Motor neuron (in vitro differentiated cells): ENCODE measurements around the gene FYN. TPM values are rescaled to one million over a fixed set of nuclear protein-coding genes. Genes with fewer than 3 reads are reported as not detected.

Experiments
- ATAC-seq, 8 experiments: fragments of 200-7000 bp; cut with Tn5 transposase; replicated peaks in 6 of 8; 2 replicates each; pipeline ENCODE4 v1.8.0; 2021; ENCODE audit warnings: mild to moderate bottlenecking in 8 of 8, moderate library complexity in 8 of 8
- H3K27ac ChIP-seq, 2 donors: fragments of 250-450 bp; sonication (Bioruptor Pico); 2 replicates each; pipeline ENCODE4 v1.9.0; 2021; ENCODE audit warnings: antibody characterized with exemption in 2 of 2, mild to moderate bottlenecking in 2 of 2, moderate library complexity in 1 of 2
- H3K4me1 ChIP-seq, 2 donors: fragments of 250-450 bp; sonication (Bioruptor Pico); replicated peaks in 1 of 2; 2 replicates each; pipeline ENCODE4 v1.6.1; 2021; ENCODE audit warnings: antibody characterized with exemption in 2 of 2, mild to moderate bottlenecking in 2 of 2, moderate library complexity in 1 of 2
- H3K4me3 ChIP-seq, 5 donors: fragments of 250-450 bp; sonication (Bioruptor Pico); 2 replicates each; pipeline ENCODE4 v1.9.0; 2021; ENCODE audit warnings: antibody characterized with exemption in 5 of 5, mild to moderate bottlenecking in 5 of 5, moderate library complexity in 4 of 5
- WGBS, 10 experiments: fragments of 450-650 bp; shearing (Covaris generic); methylation state at CpG; one replicate each; pipeline ENCODE4 v1.0.0; 2022; 5-methylcytosine and 5-hydroxymethylcytosine counted together
- in situ Hi-C, 9 experiments: fragments of 400-800 bp; cut with MboI; loops; one replicate each; pipeline ENCODE4 v1.15.0; 2021; ENCODE audit warnings: low sequenced_read_pairs in 9 of 9, low pct_unique_long_range_greater_than_20kb in 2 of 9; ENCODE audit not compliant: unreplicated experiment in 9 of 9
- total RNA-seq, 8 experiments: library from RNA; unstranded; fragments of 300-600 nt; gene quantifications; 2 replicates each; pipeline versions ENCODE4 v1.2.3 to v1.2.4, GENCODE V29; 2022

The FYN gene
- total RNA-seq, 8 experiments from 2014 or later: 4.9 to 237 (median 111) TPM

DNA sequence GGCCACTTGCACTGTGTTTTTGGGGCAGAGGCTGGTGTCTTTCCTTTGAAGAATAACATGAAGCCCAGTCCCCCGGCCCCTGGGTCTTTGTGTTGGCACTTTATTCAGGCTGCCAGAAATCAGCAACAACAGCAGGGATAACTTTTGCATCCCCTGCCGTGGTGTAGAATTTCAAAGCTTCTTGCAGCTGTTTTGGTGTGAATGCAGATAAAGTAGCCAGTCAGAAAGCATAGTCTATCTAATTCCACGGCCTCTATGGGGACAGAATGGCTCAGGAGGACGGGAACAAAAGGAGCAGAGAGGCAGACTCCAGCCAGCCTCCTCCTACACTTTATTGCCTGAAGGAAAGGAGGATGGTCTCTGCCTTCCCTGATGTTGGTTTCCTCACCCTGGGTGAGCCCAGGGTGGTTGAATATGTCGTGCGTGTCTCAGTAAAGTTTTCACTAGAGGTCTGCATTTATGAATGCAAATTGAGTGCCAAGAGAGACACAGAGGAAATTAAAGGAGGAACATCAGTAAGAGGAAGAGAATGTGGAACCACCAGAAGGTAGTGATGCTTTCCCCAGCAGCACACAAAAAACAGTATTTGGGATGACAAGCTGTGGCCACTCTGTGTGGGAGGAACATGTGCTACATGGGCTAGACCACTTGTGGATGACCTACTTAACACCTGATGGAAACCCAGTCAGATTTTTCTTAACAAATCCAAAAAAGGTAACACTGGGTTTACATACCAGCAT is 141.6 kb downstream of the FYN start:
- ATAC-seq: peak in 7 of 8 experiments; percentile 24 to 75 (median 63)
- Histone ChIP-seq H3K4me3 (no peak overlapping the region), H3K27ac (peak overlapping the region in 1 of 2 donors; percentile 53), H3K4me1 (peaks cover 25 to 44% of the 10 kb centered on the region in 2 donors)
- in situ Hi-C loops: no loop called here
- 0 to 50% (median 13%) methylated on average over 2 to 4 of the region's 6 CpGs; no CpG with 5 or more reads in 4 of the 10 experiments for WGBS, 10 experiments

DNA sequence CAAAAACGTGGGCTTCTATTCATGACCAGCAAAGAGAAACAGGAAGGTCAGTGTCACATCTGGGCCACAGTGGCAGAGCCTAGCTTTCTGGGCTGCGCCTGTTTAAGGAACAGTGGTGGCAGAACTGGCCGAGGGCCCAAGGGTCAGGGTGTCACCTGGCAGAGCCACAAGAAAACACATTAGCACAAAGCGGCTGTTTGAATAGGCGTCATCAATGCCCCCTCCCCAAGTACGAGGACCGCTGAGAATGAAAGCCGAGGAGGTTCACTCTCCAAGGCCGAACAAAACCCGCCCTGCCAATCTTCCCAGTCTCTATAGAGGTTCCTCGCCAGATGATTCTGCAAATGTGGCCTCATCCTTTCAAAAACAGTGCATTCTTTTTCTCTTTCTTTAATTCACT is 142.4 kb downstream of the FYN start:
- ATAC-seq: peak in 5 of 8 experiments; percentile 56 to 70 (median 67)

DNA sequence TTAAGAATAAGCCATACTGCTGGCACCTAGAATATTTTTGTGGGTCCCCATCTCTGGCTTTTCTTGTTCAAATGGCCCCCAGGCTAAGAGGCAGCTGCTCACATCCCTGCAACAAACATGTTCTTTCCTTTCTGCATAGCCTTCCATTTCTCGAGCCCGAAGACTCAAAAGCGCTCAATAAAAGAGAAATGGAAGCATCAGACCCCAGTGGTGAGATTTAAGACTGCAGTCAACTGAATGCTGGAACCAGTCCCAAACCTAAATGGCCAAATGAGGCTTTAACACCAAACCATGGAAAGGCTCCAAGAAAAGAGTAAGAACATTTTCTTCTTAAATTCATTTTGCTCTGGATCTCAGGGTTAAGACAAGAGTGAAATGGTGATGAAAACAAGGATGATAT is 145.4 kb downstream of the FYN start:
- no peak for ATAC-seq
- in situ Hi-C loops: no loop called here
- WGBS, 10 experiments: 79 to 100% (median 93%) methylated on average over 2 to 3 of the region's 3 CpGs; no CpG with 5 or more reads in 2 of the 10 experiments
- H3K4me1 ChIP-seq: peaks cover 10 to 26% of the 10 kb centered on the region in 2 donors
- H3K27ac ChIP-seq: no peak overlapping the region
- no peak overlapping the region for H3K4me3 ChIP-seq

More for the DNA sequence above, 142.4 kb downstream of the FYN start:
- in situ Hi-C loops: no loop called here
- no peak overlapping the region for H3K4me3 ChIP-seq
- H3K27ac ChIP-seq: peak overlapping the region in 1 of 2 donors; percentile 53
- peaks cover 22 to 36% of the 10 kb centered on the region in 2 donors for H3K4me1 ChIP-seq
- WGBS, 10 experiments: 11 to 88% (median 30%) methylated on average over 3 to 10 of the region's 11 CpGs; no CpG with 5 or more reads in 1 of the 10 experiments

DNA sequence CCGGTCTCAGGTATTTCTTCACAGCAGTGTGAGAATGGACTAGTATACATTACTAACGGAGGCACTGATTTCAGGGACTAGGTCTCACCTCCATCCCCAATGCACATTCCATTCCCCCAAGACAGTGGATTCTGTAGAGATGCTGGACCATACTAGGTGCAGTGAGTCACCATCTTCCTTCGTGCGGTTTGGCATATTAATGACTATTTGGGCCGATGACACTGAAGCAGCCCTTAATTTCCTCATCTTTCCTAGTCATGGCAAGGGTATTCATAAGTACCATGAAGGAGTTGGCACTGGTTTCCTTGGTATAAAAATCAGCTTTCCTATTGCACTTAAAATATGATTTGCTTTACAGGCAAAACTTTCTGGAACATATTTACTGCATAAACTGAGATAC is 146.2 kb downstream of the FYN start:
- H3K27ac ChIP-seq: no peak overlapping the region
- in situ Hi-C loops: no loop called here

DNA sequence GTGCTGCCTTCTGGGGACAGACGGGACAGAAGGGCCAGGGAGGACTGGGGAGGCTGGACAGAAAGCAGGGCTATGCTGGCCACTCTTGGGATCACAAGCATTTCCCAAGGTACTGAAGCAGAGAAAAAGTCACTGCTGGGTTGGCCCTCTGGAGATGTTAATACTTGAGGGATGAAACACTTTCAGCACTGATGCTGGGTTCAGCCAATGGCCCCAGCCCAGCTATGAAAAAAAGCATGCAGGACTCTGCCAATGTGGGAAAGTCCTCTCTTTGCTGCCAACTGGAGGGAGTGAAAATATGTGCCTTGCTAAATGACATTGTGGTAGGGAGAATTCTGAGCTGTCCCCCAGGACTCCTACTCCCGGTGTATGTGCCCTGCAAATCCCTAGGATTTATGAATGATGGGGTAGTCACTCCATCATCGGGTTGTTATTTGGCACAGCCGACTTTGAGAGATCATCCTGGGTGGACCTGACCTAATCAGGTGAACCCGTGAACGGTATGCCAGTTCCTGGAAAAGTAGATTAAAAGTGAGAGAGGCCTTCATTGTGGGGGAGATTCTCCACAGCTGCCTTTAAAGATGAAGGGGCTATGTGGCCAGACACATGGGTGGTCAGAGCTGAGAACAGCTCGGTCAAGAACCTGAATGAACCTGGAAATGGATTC is 147.7 kb downstream of the FYN start:
- peak in 2 of 8 experiments; percentile 19 to 44 for ATAC-seq
- H3K27ac ChIP-seq: no peak overlapping the region
- WGBS, 10 experiments: 0 to 100% (median 76%) methylated on average over 1 to 6 of the region's 7 CpGs; no CpG with 5 or more reads in 4 of the 10 experiments
- in situ Hi-C loops: no loop called here
- H3K4me1 ChIP-seq: peaks cover under 1 to 8% of the 10 kb centered on the region in 2 donors
- H3K4me3 ChIP-seq: no peak overlapping the region

More for the DNA sequence above, 146.2 kb downstream of the FYN start:
- no peak for ATAC-seq
- Histone ChIP-seq H3K4me1 (peaks cover 10 to 23% of the 10 kb centered on the region in 2 donors), H3K4me3 (no peak overlapping the region)
- WGBS, 10 experiments: 50 to 100% (median 97%) methylated on average over 1 to 5 of the region's 5 CpGs; no CpG with 5 or more reads in 4 of the 10 experiments

DNA sequence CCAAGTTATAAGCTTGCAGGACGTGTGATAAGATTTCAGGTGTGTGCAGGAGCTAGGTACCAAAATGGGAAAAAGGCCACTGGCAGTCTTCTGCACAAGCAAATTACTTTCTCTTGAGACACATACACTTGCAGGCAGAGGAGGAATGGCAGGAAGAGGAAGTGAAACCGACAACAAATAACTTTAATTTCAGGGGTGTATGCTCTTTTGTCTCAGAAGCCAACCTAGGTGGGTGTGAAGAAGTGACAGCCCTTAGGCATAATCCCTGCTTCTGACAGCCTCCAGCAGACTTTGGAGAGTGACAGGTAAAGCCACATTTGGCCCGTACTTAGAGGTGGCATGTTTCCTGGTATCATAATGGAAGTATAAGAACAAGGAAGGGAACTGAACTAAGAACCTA is 148.7 kb downstream of the FYN start:
- in situ Hi-C loops: loop anchor here in 7 of 9 experiments (25.0 kb wide), 3 partner anchors 263 to 313 kb away; no protein-coding TSS in a partner anchor
- H3K27ac ChIP-seq: no peak overlapping the region
- no peak overlapping the region for H3K4me3 ChIP-seq

DNA sequence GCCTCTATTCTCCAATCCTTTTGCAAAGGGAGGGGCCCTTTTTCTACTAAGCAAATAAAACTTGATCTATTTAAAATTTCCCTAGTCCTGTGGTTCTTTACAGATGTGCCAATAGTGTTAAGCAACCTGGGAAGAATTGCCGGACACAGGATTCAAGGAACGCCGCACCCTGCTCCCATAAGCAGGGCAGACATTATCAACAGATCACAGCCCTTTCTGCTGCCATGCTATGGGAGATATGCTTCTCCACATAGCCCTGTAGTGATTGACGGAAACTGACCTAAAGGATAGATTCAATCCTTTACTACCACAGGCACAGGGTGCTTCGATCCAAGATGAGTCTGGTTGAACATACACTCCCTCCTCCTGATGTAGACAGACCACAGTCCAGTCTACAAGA is 149.2 kb downstream of the FYN start:
- Histone ChIP-seq H3K4me1 (peaks cover 0 to 5% of the 10 kb centered on the region in 2 donors), H3K27ac (no peak overlapping the region), H3K4me3 (no peak overlapping the region)
- 58 to 100% (median 94%) methylated on average over 1 to 4 of the region's 5 CpGs; no CpG with 5 or more reads in 3 of the 10 experiments for WGBS, 10 experiments
- in situ Hi-C loops: loop anchor here in 7 of 9 experiments (25.0 kb wide), 3 partner anchors 263 to 313 kb away; no protein-coding TSS in a partner anchor
- peak in 1 of 8 experiments; percentile 18 for ATAC-seq

More for the DNA sequence above, 148.7 kb downstream of the FYN start:
- ATAC-seq: no peak
- peaks cover 0 to 5% of the 10 kb centered on the region in 2 donors for H3K4me1 ChIP-seq
- 33 to 90% (median 83%) methylated on average over 1 to 3 of the region's 3 CpGs; no CpG with 5 or more reads in 4 of the 10 experiments for WGBS, 10 experiments

DNA sequence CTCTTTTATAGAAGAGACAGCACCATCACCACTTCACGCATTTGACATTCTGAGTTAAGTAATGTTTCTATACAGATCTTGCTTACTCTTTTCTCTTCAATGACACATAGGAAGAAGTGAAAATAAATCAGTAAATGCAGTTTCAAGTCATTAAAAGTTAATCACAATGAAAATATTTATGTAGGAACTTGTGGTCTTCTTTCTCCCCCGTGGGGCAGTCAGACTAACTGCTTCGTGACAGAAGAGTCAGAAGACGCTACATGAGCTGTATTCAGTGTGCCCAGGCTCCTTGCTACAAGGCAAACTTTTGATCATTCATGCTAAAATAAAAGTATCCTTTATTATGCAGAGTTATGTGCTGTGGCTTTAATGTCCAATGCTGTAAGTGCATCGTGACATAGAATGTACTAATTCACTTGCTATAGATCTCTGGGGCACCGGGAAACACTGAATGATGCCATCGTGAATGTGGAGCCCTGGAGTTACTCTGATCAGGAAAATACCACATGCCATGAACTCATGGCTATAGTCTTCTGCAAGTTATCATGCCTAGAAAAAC is 149.8 kb downstream of the FYN start:
- peak in 2 of 8 experiments; percentile 25 to 34 for ATAC-seq
- in situ Hi-C loops: loop anchor here in 7 of 9 experiments (25.0 kb wide), 3 partner anchors 264 to 314 kb away; no protein-coding TSS in a partner anchor
- H3K4me1 ChIP-seq: peaks cover 0 to 5% of the 10 kb centered on the region in 2 donors
- no peak overlapping the region for H3K4me3 ChIP-seq
- WGBS, 10 experiments: 57 to 100% (median 81%) methylated on average over 2 to 7 of the region's 7 CpGs
- no peak overlapping the region for H3K27ac ChIP-seq

DNA sequence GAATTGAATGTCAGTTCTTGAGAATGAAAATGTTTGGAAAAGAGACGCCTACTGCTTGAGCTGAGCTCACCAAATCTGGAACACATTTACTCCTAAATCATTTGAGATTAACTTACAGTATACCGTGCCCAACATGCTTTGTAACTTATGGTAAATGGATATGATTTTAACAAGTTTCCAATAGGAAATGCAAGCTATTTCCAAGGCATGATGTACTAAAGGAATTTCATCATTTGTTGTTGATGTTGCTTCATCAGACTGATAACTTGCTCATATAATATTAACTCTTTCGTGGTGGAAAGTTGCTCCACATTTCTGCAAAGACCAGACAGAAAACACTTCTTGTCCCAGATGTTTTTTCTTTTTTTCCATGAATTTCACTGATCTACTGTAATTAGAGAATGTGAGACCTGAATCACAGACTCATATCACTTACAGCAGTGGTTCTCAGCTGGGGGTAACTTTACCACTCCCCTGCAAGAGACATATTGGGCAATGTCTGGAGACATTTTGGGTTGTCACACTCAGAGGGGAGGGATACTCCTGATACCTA is 151.0 kb downstream of the FYN start:
- Histone ChIP-seq H3K4me3 (no peak overlapping the region), H3K4me1 (peaks cover 0 to 5% of the 10 kb centered on the region in 2 donors), H3K27ac (no peak overlapping the region)
- in situ Hi-C loops: loop anchor here in 7 of 9 experiments (25.0 kb wide), 3 partner anchors 265 to 315 kb away; no protein-coding TSS in a partner anchor
- peak in 6 of 8 experiments; percentile 37 to 83 (median 66) for ATAC-seq
- WGBS, 10 experiments: 5 to 94% (median 60%) methylated on average over 1 to 3 of the region's 3 CpGs; no CpG with 5 or more reads in 1 of the 10 experiments

DNA sequence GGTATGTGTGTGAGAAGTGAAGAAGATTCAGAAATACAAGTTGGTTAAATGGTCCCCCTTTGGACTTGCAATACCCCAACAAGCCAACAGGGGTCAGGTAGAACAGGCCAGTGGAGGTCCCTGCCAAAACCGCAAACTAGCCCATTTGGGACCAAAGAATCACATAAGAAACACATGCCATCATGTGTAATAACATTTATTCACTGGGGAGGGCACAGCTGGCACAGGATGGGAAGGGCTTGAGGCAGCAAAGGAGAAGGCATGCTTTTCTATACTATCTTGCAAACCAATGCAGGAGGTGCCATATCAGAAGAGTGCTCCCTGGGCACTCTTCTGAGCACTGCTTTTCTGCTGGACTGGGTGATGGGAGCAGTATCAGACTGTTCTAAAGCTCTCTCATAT is 151.5 kb downstream of the FYN start:
- peaks cover 0 to 5% of the 10 kb centered on the region in 2 donors for H3K4me1 ChIP-seq
- in situ Hi-C loops: loop anchor here in 7 of 9 experiments (25.0 kb wide), 3 partner anchors 266 to 316 kb away; no protein-coding TSS in a partner anchor
- no peak overlapping the region for H3K4me3 ChIP-seq
- no peak overlapping the region for H3K27ac ChIP-seq
- ATAC-seq: peak in 4 of 8 experiments; percentile 14 to 62 (median 26)
- 100% methylated on average over 1 of the region's 1 CpG; no CpG with 5 or more reads in 7 of the 10 experiments for WGBS, 10 experiments

DNA sequence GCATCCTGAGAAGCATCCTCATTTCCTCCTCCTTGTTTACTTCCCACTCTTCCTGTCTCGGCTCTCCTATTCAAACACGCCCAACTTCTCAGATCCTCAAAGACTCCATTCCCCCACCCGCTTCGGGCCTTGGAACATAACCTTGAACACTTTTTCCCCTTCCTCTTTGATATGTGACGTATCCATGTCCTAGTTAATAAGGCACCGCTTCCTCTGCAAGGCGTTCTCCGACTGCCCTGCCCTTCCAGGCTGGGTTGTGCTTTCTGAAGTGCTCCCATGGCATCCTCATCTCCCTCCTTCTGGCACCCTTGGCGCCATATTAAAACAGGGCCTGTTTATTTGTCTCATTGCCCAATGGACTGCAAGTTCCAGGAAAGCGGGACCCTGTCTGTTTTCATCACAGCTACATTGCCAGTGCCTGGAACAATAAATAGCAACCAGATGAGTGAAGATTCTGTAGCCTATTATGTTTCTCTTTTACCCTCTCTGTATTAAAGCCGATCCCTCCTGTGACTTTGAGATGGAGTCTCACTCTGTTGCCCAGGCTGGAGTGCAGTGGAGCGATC is 152.2 kb downstream of the FYN start:
- H3K27ac ChIP-seq: no peak overlapping the region
- in situ Hi-C loops: loop anchor here in 7 of 9 experiments (25.0 kb wide), 3 partner anchors 266 to 316 kb away; no protein-coding TSS in a partner anchor
- peaks cover 0 to 5% of the 10 kb centered on the region in 2 donors for H3K4me1 ChIP-seq
- ATAC-seq: no peak
- WGBS, 10 experiments: 33 to 100% (median 95%) methylated on average over 1 to 10 of the region's 12 CpGs
- H3K4me3 ChIP-seq: no peak overlapping the region

DNA sequence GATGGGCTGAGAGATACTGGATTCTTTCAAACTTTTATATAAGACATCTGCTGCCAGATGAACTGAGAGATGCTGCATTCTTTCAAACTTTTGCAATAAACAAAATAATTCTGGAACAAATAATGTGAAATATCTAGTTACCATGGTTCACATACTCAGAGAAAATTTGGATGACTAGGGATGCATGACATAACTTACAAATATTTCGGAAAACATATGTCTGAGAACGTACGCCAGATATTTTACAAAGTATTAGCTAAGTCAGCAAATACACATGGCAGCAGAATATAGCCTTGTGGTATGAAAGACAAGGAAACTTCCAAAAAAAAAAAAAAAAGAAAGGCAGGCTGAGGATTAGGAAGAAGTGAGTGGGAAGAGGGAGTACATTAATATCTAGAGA is 154.3 kb downstream of the FYN start:
- in situ Hi-C loops: loop anchor here in 8 of 9 experiments (10.0 to 25.0 kb wide), 4 partner anchors 268 to 318 kb away; no protein-coding TSS in a partner anchor

More for the DNA sequence above, 154.3 kb downstream of the FYN start:
- H3K4me1 ChIP-seq: peaks cover 0 to 5% of the 10 kb centered on the region in 2 donors
- no peak for ATAC-seq
- H3K27ac ChIP-seq: no peak overlapping the region
- no peak overlapping the region for H3K4me3 ChIP-seq
- WGBS, 10 experiments: 42 to 100% (median 93%) methylated on average over 2 to 3 of the region's 3 CpGs
